ENCODE data around the gene IFNA5. TPM values are rescaled to one million over a fixed set of nuclear protein-coding genes. Genes with fewer than 3 reads are reported as not detected.

The IFNA5 gene
- total and polyA plus RNA-seq, 2 of the 4 experiments (the other 2 are of a cell fraction) = not detected

- no peak overlapping the region for H4K8ac ChIP-seq (ENCODE audit: low read depth in 2 of 2, low read length in 2 of 2)
- POLR2A ChIA-PET (ENCODE audit: unreplicated experiment) = no interaction called here
Measured at GRCh38 chr9:21268347-21268657, 36.8 kb downstream of the IFNA5 start.

More at GRCh38 chr9:21268347-21268657, 36.8 kb downstream of the IFNA5 start:
- H2AK5ac ChIP-seq (ENCODE audit: low read depth, low read length) = no peak overlapping the region
- no peak overlapping the region for H2BK15ac ChIP-seq (ENCODE audit: low read depth, low read length)
- no peak overlapping the region for H2AFZ ChIP-seq (replicated peaks; ENCODE audit: low read length, poor library complexity)
- no peak overlapping the region for H3K9ac ChIP-seq (ENCODE audit: low read depth, low read length)
- ATAC-seq (ENCODE audit: low read depth) (no peak), DNase-seq (no peak)
- H4K91ac ChIP-seq (ENCODE audit: insufficient read depth, low read depth, low read length) = no peak overlapping the region
- no peaks in the 10 kb centered on the region for H3K79me1 ChIP-seq (ENCODE audit: low read depth in 1 of 2, low read length in 2 of 2)
- H2BK120ac ChIP-seq (ENCODE audit: low read depth, low read length) = no peak overlapping the region
- H3K56ac ChIP-seq (ENCODE audit: extremely low read depth, insufficient read depth, low read length) = no peak overlapping the region
- no peak overlapping the region for H2BK20ac ChIP-seq (ENCODE audit: low read depth, low read length)
- no peak overlapping the region for H3K14ac ChIP-seq (replicated peaks; ENCODE audit: low read depth, low read length)
- no peaks in the 10 kb centered on the region for H3K36me3 ChIP-seq (ENCODE audit: control insufficient read depth, insufficient read depth, low read length)
- H3K4ac ChIP-seq (ENCODE audit: low read depth, low read length) = no peak overlapping the region
- H3K27ac ChIP-seq (ENCODE audit: insufficient read depth, low read length) = no peak overlapping the region
- H3K9me1 ChIP-seq (ENCODE audit: insufficient read depth, low read length) = no peaks in the 10 kb centered on the region
- no TSS peak for BruUV-seq (replicated peaks)
- CTCF ChIA-PET = no interaction called here
- no peak overlapping the region for H2BK5ac ChIP-seq (ENCODE audit: low read depth, low read length, poor library complexity, severe bottlenecking)
- no peak overlapping the region for H3K23ac ChIP-seq (ENCODE audit: low read depth, low read length)
- H3K4me3 ChIP-seq (ENCODE audit: insufficient read depth, low read depth, low read length) = no peak overlapping the region
- in situ Hi-C loops (cut with MboI; ENCODE audit: low sequenced_read_pairs) = no loop called here
- TF ChIP-seq RFX5 (IDR thresholded peaks at IDR 0.05; ENCODE audit: low read depth, low read length) = no peak
- no peak for TF ChIP-seq MXI1 (IDR thresholded peaks at IDR 0.05; ENCODE audit: borderline replicate concordance, low read depth, low read length)
- TF ChIP-seq USF2 (IDR thresholded peaks at IDR 0.05; ENCODE audit: low read depth, low read length) = no peak
- no peak for TF ChIP-seq MAFK (IDR thresholded peaks at IDR 0.05; ENCODE audit: low read depth, low read length)
- TF ChIP-seq RCOR1 (IDR thresholded peaks at IDR 0.05; ENCODE audit: insufficient replicate concordance, low read length) = no peak
- no peak for TF ChIP-seq CHD1 (IDR thresholded peaks at IDR 0.05; ENCODE audit: low read depth, low read length)
- TF ChIP-seq SMC3 (IDR thresholded peaks at IDR 0.05; ENCODE audit: low read depth, low read length) = no peak
- TF ChIP-seq FOS (IDR thresholded peaks at IDR 0.05; ENCODE audit: low read depth, low read length) = no peak
- no peak for TF ChIP-seq NFE2L2 (IDR thresholded peaks at IDR 0.05; ENCODE audit: low read depth, low read length)
- H3K27me3 ChIP-seq (ENCODE audit: control insufficient read depth, insufficient read depth, low read length) = peaks cover 1% of the 10 kb centered on the region; the same call in 1 of the 2 replicates
- dilution Hi-C loops (cut with HindIII; ENCODE audit: low sequenced_read_pairs, unreplicated experiment) = no loop called here
- no peak overlapping the region for H3K4me2 ChIP-seq (ENCODE audit: low read depth, low read length)
- intact Hi-C loops (cut with micrococcal nuclease) = no loop called here
- H4K20me1 ChIP-seq (ENCODE audit: insufficient read depth, low read length) = no peaks in the 10 kb centered on the region
- no peak overlapping the region for H4K5ac ChIP-seq (ENCODE audit: low read depth, low read length)
- no peaks in the 10 kb centered on the region for H3K9me3 ChIP-seq (ENCODE audit: control insufficient read depth, insufficient read depth, low read length)
- no peak overlapping the region for H3K18ac ChIP-seq (ENCODE audit: low read depth, low read length)
- no CpG with 5 or more reads among the region's 2 CpGs for WGBS, 2 experiments (ENCODE audit: extremely low coverage in 2 of 2, insufficient read length in 1 of 2)
- no peaks in the 10 kb centered on the region for H3K4me1 ChIP-seq (ENCODE audit: control insufficient read depth, insufficient read depth, low read length)
- no peak overlapping the region for H2AK9ac ChIP-seq (replicated peaks; ENCODE audit: low read depth, low read length, poor library complexity)

All from IMR-90 (cell line).